K562 (cell line): Measurements from ENCODE around the gene HSD17B12. TPM values are rescaled to one million over a fixed set of nuclear protein-coding genes. Genes with fewer than 3 reads are reported as not detected.

Experiments
- ATAC-seq: fragments of 200-7000 bp; cut with Tn5 transposase; 3 replicates; pipeline ENCODE4 v1.9.1; 2020; ENCODE audit warnings: moderate library complexity
- BruUV-seq: library from RNA; stranded (reverse); fragments of 400-500 nt; replicated peaks from 2 replicates; lab custom pipeline; 2021; lab: Mats Ljungman, UMichigan
- CTCF ChIA-PET: fragments of 300-600 bp; formaldehyde crosslinking; extraction: SDS; loops from one replicate; lab custom pipeline; 2021; ENCODE audit warnings: low intra/inter-chr PET ratio; lab: Yijun Ruan, JAX
- POLR2A ChIA-PET: fragments of 300-600, 350-650 bp; sonication (Branson Sonifier 250); formaldehyde crosslinking; extraction: SDS; loops from one replicate; lab custom pipeline; 2021; ENCODE audit warnings: antibody characterized with exemption, inconsistent platforms; lab: Yijun Ruan, JAX
- DNase-seq, 4 experiments: peaks; one replicate each; pipeline versions ENCODE4 v3.0.0 to v3.0.0-alpha.2; 2011 to 2018; ENCODE audit warnings: low spot score in 3 of 4, mixed read lengths in 3 of 4; ENCODE audit errors: extremely low read depth in 1 of 4
- FAIRE-seq: peaks from 2 replicates; lab custom pipeline; 2011; peaks lifted over from hg19 to GRCh38; lab: Jason Lieb, UNC
- H2AFZ ChIP-seq: 2 replicates; pipeline ENCODE4 v1.6.0; 2011; ENCODE audit warnings: low read depth, low read length, control low read depth, inconsistent platforms
- H3K27ac ChIP-seq: fragments of 200-600 bp; 3 replicates; pipeline ENCODE4 v1.8.0; 2011; ENCODE audit warnings: low read depth, mild to moderate bottlenecking, control low read depth, inconsistent platforms, low read length, moderate library complexity, mixed read lengths; ENCODE audit errors: extremely low read depth
- H3K27me3 ChIP-seq, 2 experiments: fragments of 300-600 bp in 1 of 2; 2 replicates in 1 of 2; 3 replicates in 1 of 2; pipeline versions ENCODE4 v1.6.0 to v1.8.0; 2011; ENCODE audit warnings: inconsistent platforms in 2 of 2, low read length in 2 of 2, mild to moderate bottlenecking in 1 of 2, mixed read lengths in 1 of 2, moderate library complexity in 1 of 2; ENCODE audit not compliant: control insufficient read depth in 2 of 2, insufficient read depth in 2 of 2
- H3K36me3 ChIP-seq: fragments of 300-600 bp; 3 replicates; pipeline ENCODE4 v1.8.0; 2011; ENCODE audit warnings: mild to moderate bottlenecking, low read length, inconsistent platforms; ENCODE audit not compliant: control insufficient read depth, insufficient read depth
- H3K4me1 ChIP-seq, 2 experiments: fragments of 200-600 bp in 1 of 2; replicated peaks in 1 of 2; 2 replicates in 1 of 2; 3 replicates in 1 of 2; pipeline versions ENCODE4 v1.5.1 to v1.8.0; 2011; ENCODE audit warnings: inconsistent platforms in 2 of 2, low read length in 2 of 2, mild to moderate bottlenecking in 1 of 2, mixed read lengths in 1 of 2, moderate library complexity in 1 of 2; ENCODE audit not compliant: control insufficient read depth in 2 of 2, insufficient read depth in 2 of 2
- H3K4me2 ChIP-seq: 2 replicates; pipeline ENCODE4 v1.6.1; 2011; ENCODE audit warnings: low read length, control low read depth, inconsistent platforms, mixed read lengths; ENCODE audit not compliant: insufficient read depth
- H3K4me3 ChIP-seq: fragments of 200-600 bp; sonication (generic), shearing (Covaris generic); 2 replicates; pipeline ENCODE4 v1.5.1; 2016; ENCODE audit warnings: control low read depth, inconsistent platforms
- H3K79me2 ChIP-seq: fragments of 200-600 bp; 3 replicates; pipeline ENCODE4 v1.8.0; 2011; ENCODE audit warnings: low read length, inconsistent platforms; ENCODE audit not compliant: control insufficient read depth, insufficient read depth
- H3K9ac ChIP-seq, 2 experiments: 2 replicates each; pipeline versions ENCODE4 v1.6.0 to v1.6.1; 2011; ENCODE audit warnings: low read depth in 2 of 2, low read length in 2 of 2, control low read depth in 1 of 2, inconsistent platforms in 1 of 2, mild to moderate bottlenecking in 1 of 2, mixed read lengths in 1 of 2; ENCODE audit not compliant: insufficient read depth in 1 of 2
- H3K9me1 ChIP-seq: one replicate; pipeline ENCODE4 v1.6.0; 2011; ENCODE audit warnings: inconsistent platforms, mild to moderate bottlenecking, low read length, moderate library complexity; ENCODE audit not compliant: control insufficient read depth, insufficient read depth
- H3K9me3 ChIP-seq: replicated peaks from 2 replicates; pipeline ENCODE4 v1.5.1; 2011; ENCODE audit warnings: low read depth, low read length, inconsistent platforms; ENCODE audit not compliant: control insufficient read depth, insufficient read depth
- H4K20me1 ChIP-seq: replicated peaks from 2 replicates; pipeline ENCODE4 v1.6.1; 2011; ENCODE audit warnings: low read length, inconsistent platforms, mixed read lengths; ENCODE audit not compliant: control insufficient read depth, insufficient read depth
- CBX1 ChIP-seq: sonication (generic); IDR thresholded peaks from 2 replicates; pipeline ENCODE4 v1.6.1; 2016; ENCODE audit warnings: antibody characterized with exemption, low read depth, mild to moderate bottlenecking
- ILF3 ChIP-seq: fragments of 450-650 bp; IDR thresholded peaks from 2 replicates; pipeline ENCODE4 v1.6.1; 2018; ENCODE audit warnings: antibody characterized with exemption, mild to moderate bottlenecking, moderate library complexity, borderline replicate concordance
- KDM5B ChIP-seq: fragments of 200-600 bp; sonication (generic); IDR thresholded peaks from 2 replicates; pipeline ENCODE4 v1.6.1; 2012; ENCODE audit warnings: low read depth, mild to moderate bottlenecking, moderate library complexity, low read length, control low read depth, inconsistent platforms; ENCODE audit not compliant: insufficient replicate concordance
- XRCC3 ChIP-seq: fragments of 450-650 bp; IDR thresholded peaks from 2 replicates; pipeline ENCODE4 v1.6.1; 2017; ENCODE audit warnings: mild to moderate bottlenecking, moderate library complexity
- ZNF384 ChIP-seq: IDR thresholded peaks from 2 replicates; pipeline ENCODE4 v1.6.1; 2012; ENCODE audit warnings: low read depth, low read length, improper control_type of control experiment
- WGBS: fragments of 100-300 bp; shearing (Covaris generic); methylation state at CpG from one replicate; pipeline ENCODE4 v1.1.6; 2016; ENCODE audit warnings: low coverage, mixed read lengths; ENCODE audit not compliant: insufficient coverage; ENCODE audit errors: missing lambda C conversion rate; 5-methylcytosine and 5-hydroxymethylcytosine counted together
- in situ Hi-C: fragments of 300-500 bp; cut with MboI; formaldehyde crosslinking; loops from 4 replicates; pipeline ENCODE4 v1.15.0; 2018; ENCODE audit warnings: inconsistent platforms, mixed read lengths
- intact Hi-C: fragments of 100-400 bp; cut with micrococcal nuclease; formaldehyde crosslinking; loops from 2 replicates; pipeline ENCODE4 v1.14.2; 2022
- polyA plus RNA-seq, 8 experiments: library from polyadenylated mRNA; depleted of rRNA in 4 of 8; stranded (reverse) in 5 of 8; unstranded in 3 of 8; fragments of >200 nt; fragmentation: Nextera tagmentation in 2 of 8; fragmentation: Illumina TruSeq in 1 of 8; extraction: Ambion mirVana in 2 of 8; extraction: Trizol in 1 of 8; gene quantifications; 2 replicates each; pipeline versions ENCODE4 v1.2.1 to v1.2.3, GENCODE V29; 2011 to 2014; ENCODE audit warnings: inconsistent platforms in 1 of 8, missing spikeins in 1 of 8
- total RNA-seq, 7 experiments: library from RNA; depleted of rRNA in 6 of 7; stranded (reverse); fragments of >200 nt in 6 of 7; fragmentation: Illumina TruSeq in 2 of 7; extraction: Trizol in 2 of 7; gene quantifications; 2 replicates each; pipeline versions ENCODE4 v1.2.1 to v1.2.3, GENCODE V29; 2011 to 2021; ENCODE audit warnings: low replicate concordance in 1 of 7
- TF ChIP-seq, protein P1 (sequence below): sonication (generic); formaldehyde crosslinking; IDR thresholded peaks from 2 replicates; pipeline ENCODE4 v1.9.0; 2022; ENCODE audit warnings: mild to moderate bottlenecking, missing genetic modification reagents
- TF ChIP-seq, protein P2 (sequence below): fragments of 150-350 bp; IDR thresholded peaks from 2 replicates; pipeline ENCODE4 v1.6.1; 2014; ENCODE audit warnings: low read depth, mild to moderate bottlenecking, low read length, borderline replicate concordance

The HSD17B12 gene
- total and polyA plus RNA-seq, 9 of the 15 experiments (the other 6 are each of a cell fraction or from before 2014, with no cell fraction given), result 9.1 to 34.5 (median 23.3) TPM

DNA sequence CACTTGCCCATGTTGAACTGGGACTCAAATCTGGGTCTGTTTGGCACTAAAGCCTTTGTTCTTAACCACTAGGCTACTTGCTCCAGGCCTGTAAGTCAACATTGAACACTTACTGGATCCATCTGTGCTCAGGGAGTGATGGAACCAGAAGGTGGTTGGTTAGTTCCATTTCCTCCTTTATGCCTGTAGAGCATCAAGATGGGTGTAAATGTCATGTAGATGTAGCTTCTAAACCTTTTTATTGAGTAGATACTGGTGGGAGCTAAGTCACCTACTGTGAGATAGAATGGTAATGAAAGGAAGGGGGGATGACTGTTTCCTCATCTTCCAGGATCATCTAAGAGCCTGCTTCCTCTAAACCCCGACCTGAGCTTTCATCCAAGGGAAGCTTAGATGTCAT lies 161.5 kb downstream of the HSD17B12 start:
- no peak for ATAC-seq
- no peak overlapping the region for H3K4me2 ChIP-seq
- in situ Hi-C loops (no loop called here), intact Hi-C loops (no loop called here)
- no peak overlapping the region for H3K27ac ChIP-seq
- POLR2A ChIA-PET, result interaction anchor here (0.8 kb wide), 1 partner anchor 29 kb away, joined by 3 read pairs; no protein-coding TSS in a partner anchor
- no peak overlapping the region for H2AFZ ChIP-seq
- no peaks in the 10 kb centered on the region for H3K9me3 ChIP-seq
- H4K20me1 ChIP-seq, result no peaks in the 10 kb centered on the region
- WGBS, result 27% methylated on average over 1 of the region's 1 CpG
- CTCF ChIA-PET, result no interaction called here
- H3K4me1 ChIP-seq, result no peaks in the 10 kb centered on the region
- BruUV-seq, result no TSS peak
- no peak overlapping the region for H3K9ac ChIP-seq
- H3K36me3 ChIP-seq, result no peaks in the 10 kb centered on the region
- no peaks in the 10 kb centered on the region for H3K79me2 ChIP-seq
- H3K27me3 ChIP-seq, result no peaks in the 10 kb centered on the region; a peak in 1 of 5 replicates
- no peak overlapping the region for H3K4me3 ChIP-seq
- no peak for FAIRE-seq
- no peaks in the 10 kb centered on the region for H3K9me1 ChIP-seq
- no peak for DNase-seq
- no peak for TF ChIP-seq KDM5B
- TF ChIP-seq, protein P1, sequence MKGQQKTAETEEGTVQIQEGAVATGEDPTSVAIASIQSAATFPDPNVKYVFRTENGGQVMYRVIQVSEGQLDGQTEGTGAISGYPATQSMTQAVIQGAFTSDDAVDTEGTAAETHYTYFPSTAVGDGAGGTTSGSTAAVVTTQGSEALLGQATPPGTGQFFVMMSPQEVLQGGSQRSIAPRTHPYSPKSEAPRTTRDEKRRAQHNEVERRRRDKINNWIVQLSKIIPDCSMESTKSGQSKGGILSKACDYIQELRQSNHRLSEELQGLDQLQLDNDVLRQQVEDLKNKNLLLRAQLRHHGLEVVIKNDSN (CRISPR knock-in tag), result no peak
- no peak for TF ChIP-seq CBX1
- no peak for TF ChIP-seq ZNF384
- no peak for TF ChIP-seq XRCC3
- TF ChIP-seq ILF3, result no peak
- TF ChIP-seq, protein P2, sequence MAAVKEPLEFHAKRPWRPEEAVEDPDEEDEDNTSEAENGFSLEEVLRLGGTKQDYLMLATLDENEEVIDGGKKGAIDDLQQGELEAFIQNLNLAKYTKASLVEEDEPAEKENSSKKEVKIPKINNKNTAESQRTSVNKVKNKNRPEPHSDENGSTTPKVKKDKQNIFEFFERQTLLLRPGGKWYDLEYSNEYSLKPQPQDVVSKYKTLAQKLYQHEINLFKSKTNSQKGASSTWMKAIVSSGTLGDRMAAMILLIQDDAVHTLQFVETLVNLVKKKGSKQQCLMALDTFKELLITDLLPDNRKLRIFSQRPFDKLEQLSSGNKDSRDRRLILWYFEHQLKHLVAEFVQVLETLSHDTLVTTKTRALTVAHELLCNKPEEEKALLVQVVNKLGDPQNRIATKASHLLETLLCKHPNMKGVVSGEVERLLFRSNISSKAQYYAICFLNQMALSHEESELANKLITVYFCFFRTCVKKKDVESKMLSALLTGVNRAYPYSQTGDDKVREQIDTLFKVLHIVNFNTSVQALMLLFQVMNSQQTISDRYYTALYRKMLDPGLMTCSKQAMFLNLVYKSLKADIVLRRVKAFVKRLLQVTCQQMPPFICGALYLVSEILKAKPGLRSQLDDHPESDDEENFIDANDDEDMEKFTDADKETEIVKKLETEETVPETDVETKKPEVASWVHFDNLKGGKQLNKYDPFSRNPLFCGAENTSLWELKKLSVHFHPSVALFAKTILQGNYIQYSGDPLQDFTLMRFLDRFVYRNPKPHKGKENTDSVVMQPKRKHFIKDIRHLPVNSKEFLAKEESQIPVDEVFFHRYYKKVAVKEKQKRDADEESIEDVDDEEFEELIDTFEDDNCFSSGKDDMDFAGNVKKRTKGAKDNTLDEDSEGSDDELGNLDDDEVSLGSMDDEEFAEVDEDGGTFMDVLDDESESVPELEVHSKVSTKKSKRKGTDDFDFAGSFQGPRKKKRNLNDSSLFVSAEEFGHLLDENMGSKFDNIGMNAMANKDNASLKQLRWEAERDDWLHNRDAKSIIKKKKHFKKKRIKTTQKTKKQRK, result no peak
